Measurements from ENCODE around the gene ZNF516. TPM values are rescaled to one million over a fixed set of nuclear protein-coding genes. Genes with fewer than 3 reads are reported as not detected.
"Not testable (repeated sequence)": the region's sequence is repeated elsewhere in the genome, so short reads cannot be mapped to it uniquely, and the experiment has no call there.

The ZNF516 gene, protein sequence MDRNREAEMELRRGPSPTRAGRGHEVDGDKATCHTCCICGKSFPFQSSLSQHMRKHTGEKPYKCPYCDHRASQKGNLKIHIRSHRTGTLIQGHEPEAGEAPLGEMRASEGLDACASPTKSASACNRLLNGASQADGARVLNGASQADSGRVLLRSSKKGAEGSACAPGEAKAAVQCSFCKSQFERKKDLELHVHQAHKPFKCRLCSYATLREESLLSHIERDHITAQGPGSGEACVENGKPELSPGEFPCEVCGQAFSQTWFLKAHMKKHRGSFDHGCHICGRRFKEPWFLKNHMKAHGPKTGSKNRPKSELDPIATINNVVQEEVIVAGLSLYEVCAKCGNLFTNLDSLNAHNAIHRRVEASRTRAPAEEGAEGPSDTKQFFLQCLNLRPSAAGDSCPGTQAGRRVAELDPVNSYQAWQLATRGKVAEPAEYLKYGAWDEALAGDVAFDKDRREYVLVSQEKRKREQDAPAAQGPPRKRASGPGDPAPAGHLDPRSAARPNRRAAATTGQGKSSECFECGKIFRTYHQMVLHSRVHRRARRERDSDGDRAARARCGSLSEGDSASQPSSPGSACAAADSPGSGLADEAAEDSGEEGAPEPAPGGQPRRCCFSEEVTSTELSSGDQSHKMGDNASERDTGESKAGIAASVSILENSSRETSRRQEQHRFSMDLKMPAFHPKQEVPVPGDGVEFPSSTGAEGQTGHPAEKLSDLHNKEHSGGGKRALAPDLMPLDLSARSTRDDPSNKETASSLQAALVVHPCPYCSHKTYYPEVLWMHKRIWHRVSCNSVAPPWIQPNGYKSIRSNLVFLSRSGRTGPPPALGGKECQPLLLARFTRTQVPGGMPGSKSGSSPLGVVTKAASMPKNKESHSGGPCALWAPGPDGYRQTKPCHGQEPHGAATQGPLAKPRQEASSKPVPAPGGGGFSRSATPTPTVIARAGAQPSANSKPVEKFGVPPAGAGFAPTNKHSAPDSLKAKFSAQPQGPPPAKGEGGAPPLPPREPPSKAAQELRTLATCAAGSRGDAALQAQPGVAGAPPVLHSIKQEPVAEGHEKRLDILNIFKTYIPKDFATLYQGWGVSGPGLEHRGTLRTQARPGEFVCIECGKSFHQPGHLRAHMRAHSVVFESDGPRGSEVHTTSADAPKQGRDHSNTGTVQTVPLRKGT
- 10 to 100 TPM in 1 of 2 donors, 1 to 10 TPM in 1; 7.9 to 13.8 TPM for total RNA-seq

GRCh38 chr18:76495006-76495370, at the start of gene ZNF516:
TSS of gene ZNF516 (minus strand) at chr18:76495242. CDS start at chr18:76443054, 52,188 bp downstream.
- ATAC-seq = peak in 1 of 2 donors; percentile 18
- H3K27ac Mint-ChIP-seq = no peak within 1 kb of the TSS
- H3K36me3 Mint-ChIP-seq = peaks cover 0 to 17% of the 10 kb centered on the region in 2 donors

GRCh38 chr18:76538846-76539245, 43.8 kb upstream of the ZNF516 start:
- Mint-ChIP-seq H3K9me3 (no peaks in the 10 kb centered on the region), H3K27ac (no peak overlapping the region), H3K36me3 (no peaks in the 10 kb centered on the region)
- DNase-seq (ENCODE audit: low spot score in 2 of 2) (no peak), ATAC-seq (no peak)

More at GRCh38 chr18:76495006-76495370, at the start of gene ZNF516:
- H3K9me3 Mint-ChIP-seq = no peaks in the 10 kb centered on the region
- DNase-seq (ENCODE audit: low spot score in 2 of 2) = peak in 1 of 2 donors; percentile 40

GRCh38 chr18:76537621-76538020, 42.6 kb upstream of the ZNF516 start:
- no peak for DNase-seq (ENCODE audit: low spot score in 2 of 2)
- no peaks in the 10 kb centered on the region for H3K36me3 Mint-ChIP-seq
- H3K27ac Mint-ChIP-seq = no peak overlapping the region
- no peak for ATAC-seq
- no peaks in the 10 kb centered on the region for H3K9me3 Mint-ChIP-seq

DNA sequence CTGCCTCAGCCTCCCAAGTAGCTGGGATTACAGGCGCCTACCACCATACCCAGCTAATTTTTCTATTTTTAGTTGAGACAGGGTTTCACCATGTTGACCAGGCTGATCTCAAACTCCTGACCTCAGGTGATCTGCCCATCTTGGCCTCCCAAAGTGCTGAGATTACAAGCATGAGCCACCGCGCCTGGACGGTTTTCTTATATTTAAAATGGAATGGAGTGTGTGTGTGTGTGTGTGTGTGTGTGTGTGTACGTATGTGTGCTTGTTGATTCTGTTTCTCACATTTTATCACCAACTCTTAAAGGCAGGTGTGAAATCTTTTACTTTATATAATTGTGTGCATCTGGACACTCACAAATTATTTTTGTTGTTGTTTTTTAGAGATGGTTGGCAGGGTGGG, 41.6 kb upstream of the ZNF516 start:
- H3K9me3 Mint-ChIP-seq; ATAC-seq; DNase-seq (ENCODE audit: low spot score in 2 of 2); H3K36me3 Mint-ChIP-seq; H3K27ac Mint-ChIP-seq: not testable (repeated sequence)

DNA sequence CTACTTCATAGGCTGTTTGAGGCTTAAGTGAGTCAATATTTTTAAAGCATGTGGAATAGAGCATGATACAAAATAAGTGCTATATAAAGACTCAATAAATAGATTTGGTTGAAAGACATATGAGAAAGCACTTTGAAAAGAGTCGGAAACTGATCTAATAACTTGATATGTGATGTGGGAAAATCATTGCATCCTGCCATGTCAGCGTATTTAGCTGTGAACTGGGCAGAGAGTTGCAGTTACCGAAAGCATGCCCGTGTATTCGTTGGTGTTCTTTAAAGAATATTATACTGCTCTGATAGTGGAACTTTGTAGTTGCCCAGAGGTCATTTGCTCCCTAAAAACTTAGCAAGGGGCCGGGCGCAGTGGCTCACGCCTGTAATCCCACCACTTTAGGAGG, 37.8 kb upstream of the ZNF516 start:
- ATAC-seq (no peak), DNase-seq (ENCODE audit: low spot score in 2 of 2) (no peak)
- Mint-ChIP-seq H3K9me3 (no peaks in the 10 kb centered on the region), H3K36me3 (no peaks in the 10 kb centered on the region), H3K27ac (no peak overlapping the region)

DNA sequence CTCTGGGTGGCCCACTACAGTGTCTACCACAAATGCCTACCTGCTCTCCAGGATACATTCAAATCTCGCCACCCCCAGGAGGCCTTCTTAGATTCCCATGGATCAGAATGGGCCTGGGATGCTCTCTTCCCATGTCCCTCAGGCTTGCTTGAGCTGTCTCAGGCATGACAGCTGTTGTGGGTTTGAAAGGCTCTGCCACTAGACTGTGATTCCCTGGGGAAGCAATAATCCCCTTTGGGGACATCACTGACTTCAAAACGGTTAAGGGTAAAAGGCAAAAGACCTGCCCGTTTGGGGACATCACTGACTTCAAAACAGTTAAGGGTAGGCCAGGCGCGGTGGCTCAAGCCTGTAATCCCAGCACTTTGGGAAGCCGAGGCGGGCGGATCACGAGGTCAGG, 35.8 kb upstream of the ZNF516 start:
- H3K36me3 Mint-ChIP-seq = no peaks in the 10 kb centered on the region
- no peaks in the 10 kb centered on the region for H3K9me3 Mint-ChIP-seq
- no peak for DNase-seq (ENCODE audit: low spot score in 2 of 2)
- ATAC-seq = no peak
- no peak overlapping the region for H3K27ac Mint-ChIP-seq

DNA sequence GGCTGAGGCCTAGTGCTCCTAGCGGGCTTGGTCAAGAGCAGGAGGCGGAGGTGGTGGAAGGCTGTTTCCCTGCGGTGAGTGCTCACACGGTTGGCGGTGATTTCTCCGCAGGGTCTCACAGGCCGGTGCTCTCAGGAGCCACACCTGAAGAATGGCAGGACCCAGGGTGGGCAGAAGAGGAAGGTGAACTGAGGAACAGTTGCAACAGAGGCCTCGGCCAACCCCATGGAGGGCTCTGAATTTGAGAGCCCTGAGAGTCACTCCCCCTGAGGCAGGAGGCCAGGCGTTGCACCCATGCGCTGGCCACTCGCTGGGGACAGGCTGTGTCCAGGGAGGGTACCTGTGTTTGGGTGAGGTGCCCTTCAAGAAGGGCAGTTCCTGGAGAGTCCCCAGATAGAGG, 35.3 kb upstream of the ZNF516 start:
- no peak for ATAC-seq
- H3K9me3 Mint-ChIP-seq = no peaks in the 10 kb centered on the region
- no peak for DNase-seq (ENCODE audit: low spot score in 2 of 2)
- no peaks in the 10 kb centered on the region for H3K36me3 Mint-ChIP-seq
- H3K27ac Mint-ChIP-seq = no peak overlapping the region

DNA sequence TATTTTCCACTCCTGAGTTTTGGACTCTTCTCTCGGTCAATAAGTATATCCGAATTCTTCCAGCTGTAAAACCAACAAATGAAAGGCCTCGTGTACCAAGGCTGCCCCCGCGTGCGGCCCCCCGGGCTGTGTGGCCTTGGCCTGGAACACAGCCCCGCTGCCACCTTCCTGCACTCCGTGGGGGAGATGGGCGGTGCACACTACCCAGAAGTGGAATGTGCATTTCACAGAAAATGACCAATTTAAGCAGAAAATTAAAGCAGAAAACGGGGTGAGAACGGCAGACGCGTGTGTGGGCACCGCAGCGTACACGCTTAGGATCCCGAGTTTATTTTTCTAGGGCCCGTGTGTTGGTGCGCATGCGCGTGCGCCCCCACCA, 34.4 kb upstream of the ZNF516 start:
- ATAC-seq (no peak), DNase-seq (ENCODE audit: low spot score in 2 of 2) (no peak)
- Mint-ChIP-seq H3K27ac (no peak overlapping the region), H3K9me3 (no peaks in the 10 kb centered on the region), H3K36me3 (no peaks in the 10 kb centered on the region)

DNA sequence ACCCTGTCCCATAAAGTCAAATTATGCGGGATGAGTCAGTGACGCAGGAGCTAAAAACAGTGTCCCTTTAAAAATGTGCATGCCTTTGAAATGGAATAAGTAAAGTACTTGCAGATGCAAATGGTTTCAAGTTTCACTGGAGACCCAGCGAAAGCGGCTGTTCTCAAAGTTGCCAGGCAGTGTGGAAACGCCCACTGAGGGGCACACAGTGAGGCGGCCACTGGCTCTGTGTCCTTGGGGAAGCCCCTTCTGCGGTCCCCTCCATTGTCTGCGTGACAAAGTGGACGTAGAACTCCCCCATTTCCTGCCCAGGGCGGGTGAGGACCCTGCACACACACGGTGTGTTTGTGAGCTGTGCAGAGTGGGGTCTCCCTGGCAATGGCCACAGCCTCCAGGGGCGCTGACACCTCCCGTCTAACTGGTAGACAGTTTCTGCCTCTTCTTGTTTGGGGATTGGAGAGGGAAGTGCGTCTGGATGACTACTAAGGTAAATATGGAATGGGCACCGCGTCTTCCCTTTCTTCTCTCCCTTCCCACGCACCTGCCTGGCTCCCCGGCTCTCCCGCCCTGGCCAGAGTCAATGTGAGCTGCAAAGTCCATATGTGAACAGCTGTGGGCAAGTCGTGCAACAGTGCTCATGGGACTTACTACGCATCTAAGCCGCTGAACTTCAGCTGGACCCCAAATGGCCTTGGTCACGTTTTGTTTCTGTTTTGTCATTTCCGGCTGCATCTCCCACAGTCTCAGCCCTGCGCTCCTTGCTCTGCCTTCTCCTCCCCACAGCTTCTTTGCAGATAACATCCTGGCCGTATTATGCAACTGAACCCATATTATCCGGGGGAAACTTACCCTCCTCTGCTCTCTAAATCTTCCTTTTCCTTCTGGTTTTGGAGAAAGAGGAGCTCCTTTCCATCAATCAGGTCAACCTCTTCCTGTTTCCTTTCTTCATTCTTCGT, 33.7 kb upstream of the ZNF516 start:
- DNase-seq (ENCODE audit: low spot score in 2 of 2) (no peak), ATAC-seq (peak; percentile 33 to 54)
- H3K27ac Mint-ChIP-seq = peak overlapping the region in 1 of 2 donors; percentile 4
- H3K9me3 Mint-ChIP-seq = no peaks in the 10 kb centered on the region
- H3K36me3 Mint-ChIP-seq = no peaks in the 10 kb centered on the region

DNA sequence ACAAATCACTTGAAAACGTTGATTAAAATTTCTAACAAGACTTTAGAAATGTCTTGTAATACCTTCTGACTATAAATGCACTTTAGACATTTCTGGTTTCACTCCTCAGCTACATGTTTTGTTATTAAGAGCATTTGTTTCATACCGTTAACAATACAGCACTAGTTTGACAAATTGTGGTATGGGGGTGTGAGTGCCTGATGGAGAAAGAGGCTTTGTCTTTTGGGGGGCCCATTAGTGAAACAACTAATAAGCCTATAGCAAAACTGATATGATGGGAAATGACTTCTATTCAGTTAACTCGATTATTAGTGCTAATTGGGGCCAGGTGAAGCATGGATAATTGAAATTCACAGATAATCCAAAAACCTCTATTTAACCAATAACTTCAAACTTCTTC, 30.9 kb upstream of the ZNF516 start:
- ATAC-seq = no peak
- no peak overlapping the region for H3K27ac Mint-ChIP-seq
- no peaks in the 10 kb centered on the region for H3K36me3 Mint-ChIP-seq
- DNase-seq (ENCODE audit: low spot score in 2 of 2) = no peak
- no peaks in the 10 kb centered on the region for H3K9me3 Mint-ChIP-seq

GRCh38 chr18:76524900-76525698, 30.1 kb upstream of the ZNF516 start:
- H3K9me3 Mint-ChIP-seq = no peaks in the 10 kb centered on the region
- no peak for DNase-seq (ENCODE audit: low spot score in 2 of 2)
- no peaks in the 10 kb centered on the region for H3K36me3 Mint-ChIP-seq
- no peak for ATAC-seq
- no peak overlapping the region for H3K27ac Mint-ChIP-seq

- no peaks in the 10 kb centered on the region for H3K9me3 Mint-ChIP-seq
- H3K27ac Mint-ChIP-seq = no peak overlapping the region
- H3K36me3 Mint-ChIP-seq = no peaks in the 10 kb centered on the region
- DNase-seq (ENCODE audit: low spot score in 2 of 2) (no peak), ATAC-seq (no peak)
These were observed 29.4 kb upstream of the ZNF516 start for GRCh38 chr18:76524477-76524876.

- DNase-seq (ENCODE audit: low spot score in 2 of 2) (no peak), ATAC-seq (no peak)
These were observed 27.5 kb upstream of the ZNF516 start for GRCh38 chr18:76522551-76522950.

DNA sequence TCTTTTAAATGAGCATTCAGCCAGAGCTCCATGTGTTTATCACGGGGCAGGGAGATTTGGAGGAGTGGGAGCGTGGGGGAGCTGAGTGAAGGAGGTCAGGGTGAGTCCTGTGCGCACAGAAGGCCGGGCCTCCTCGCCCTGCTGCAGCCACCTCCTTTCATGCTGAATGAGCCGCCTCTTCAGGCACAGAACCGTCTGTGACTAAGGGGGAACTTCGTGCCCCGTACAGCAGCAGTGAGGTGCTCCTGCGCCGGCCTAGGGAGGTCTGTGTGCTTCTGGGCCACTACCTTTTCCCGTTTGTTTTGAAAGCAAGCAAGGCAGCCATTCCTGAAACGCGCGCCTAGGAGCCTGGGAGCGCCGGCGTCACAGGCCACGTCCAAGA, 27.1 kb upstream of the ZNF516 start:
- no peak for ATAC-seq
- peak overlapping the region in 1 of 2 donors; percentile 44 for H3K27ac Mint-ChIP-seq
- DNase-seq (ENCODE audit: low spot score in 2 of 2) = no peak
- H3K9me3 Mint-ChIP-seq = no peaks in the 10 kb centered on the region
- no peaks in the 10 kb centered on the region for H3K36me3 Mint-ChIP-seq

More at GRCh38 chr18:76522551-76522950, 27.5 kb upstream of the ZNF516 start:
- no peaks in the 10 kb centered on the region for H3K36me3 Mint-ChIP-seq
- H3K9me3 Mint-ChIP-seq = no peaks in the 10 kb centered on the region
- H3K27ac Mint-ChIP-seq = no peak overlapping the region

GRCh38 chr18:76521417-76522121, 26.5 kb upstream of the ZNF516 start:
- Mint-ChIP-seq H3K9me3 (no peaks in the 10 kb centered on the region), H3K27ac (peak overlapping the region in 1 of 2 donors; percentile 44), H3K36me3 (no peaks in the 10 kb centered on the region)
- ATAC-seq (no peak), DNase-seq (ENCODE audit: low spot score in 2 of 2) (no peak)

Data from activated naive CD4-positive, alpha-beta T cell treated with anti-CD3 and anti-CD28 coated beads, Interleukin-2, amount 50 U/mL, for 72 hours (primary cell).